ENCODE measurements around the gene CSK.

Gene CSK

GRCh38 chr15:74802862-74803447, 21.1 kb downstream of the CSK start:
- no peak for DNase-seq

DNA sequence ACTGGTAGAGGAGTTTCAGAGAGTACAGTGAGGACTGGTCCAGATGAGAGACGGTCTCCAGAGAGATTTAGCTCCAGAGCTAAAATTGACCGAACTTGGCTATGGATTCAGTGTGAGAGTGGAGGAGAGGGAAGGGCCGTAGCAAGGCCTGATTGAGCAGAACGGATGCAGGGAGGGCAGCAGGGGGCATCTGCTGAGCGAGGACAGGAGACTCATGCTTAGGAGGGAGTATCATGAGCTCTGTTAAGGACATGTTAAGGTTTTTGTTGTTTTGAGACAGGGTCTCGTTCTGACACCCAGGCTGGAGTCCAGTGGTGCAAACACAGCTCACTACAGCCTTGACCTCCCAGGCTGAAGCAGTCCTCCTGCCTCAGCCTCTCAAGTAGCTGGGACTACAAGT, 23.1 kb downstream of the CSK start:
- no peak for DNase-seq

DNA sequence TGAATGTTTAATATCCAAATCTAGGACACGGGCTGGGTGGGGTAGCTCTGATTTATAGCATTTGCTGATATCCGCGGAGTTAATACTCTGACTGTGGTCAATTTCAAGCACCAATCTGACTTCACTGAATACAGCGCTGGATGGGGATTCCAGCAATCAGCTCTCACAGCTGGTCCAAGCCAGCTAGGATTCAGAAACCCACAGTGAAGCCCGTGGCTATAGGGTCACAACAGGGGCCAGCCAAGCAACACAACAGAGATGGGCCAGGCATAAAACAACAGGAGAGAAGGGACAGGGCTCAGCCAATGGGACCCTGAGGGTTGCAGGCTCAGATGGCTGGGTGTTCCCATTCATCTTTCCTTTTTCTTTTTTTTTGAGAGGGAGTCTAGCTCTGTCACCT, 25.4 kb downstream of the CSK start:
- DNase-seq: no peak

GRCh38 chr15:74808078-74808839, 26.4 kb downstream of the CSK start:
- DNase-seq: no peak

- DNase-seq: no peak
These were observed 27.0 kb downstream of the CSK start for GRCh38 chr15:74808840-74809229.

DNA sequence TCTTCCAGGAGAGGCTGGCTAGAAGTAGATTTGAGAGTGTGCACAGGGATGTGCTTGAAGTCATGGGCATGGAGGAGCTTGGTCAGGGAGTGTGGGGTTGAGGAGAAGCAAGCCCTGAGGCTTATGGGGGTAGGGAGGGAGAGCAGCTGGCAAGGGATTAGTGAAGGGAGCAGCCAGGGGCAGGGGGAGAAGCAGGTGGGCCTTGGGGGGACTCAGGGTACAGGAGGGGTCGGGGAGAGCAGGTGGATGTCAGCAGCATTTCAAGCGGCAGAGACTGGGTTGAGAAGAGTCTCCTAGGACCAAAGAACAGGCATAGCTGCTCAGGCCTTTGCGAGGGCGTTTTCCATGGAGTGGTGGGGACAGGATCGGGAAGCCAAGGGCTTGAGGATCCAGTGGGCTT, 27.4 kb downstream of the CSK start:
- DNase-seq: no peak

DNA sequence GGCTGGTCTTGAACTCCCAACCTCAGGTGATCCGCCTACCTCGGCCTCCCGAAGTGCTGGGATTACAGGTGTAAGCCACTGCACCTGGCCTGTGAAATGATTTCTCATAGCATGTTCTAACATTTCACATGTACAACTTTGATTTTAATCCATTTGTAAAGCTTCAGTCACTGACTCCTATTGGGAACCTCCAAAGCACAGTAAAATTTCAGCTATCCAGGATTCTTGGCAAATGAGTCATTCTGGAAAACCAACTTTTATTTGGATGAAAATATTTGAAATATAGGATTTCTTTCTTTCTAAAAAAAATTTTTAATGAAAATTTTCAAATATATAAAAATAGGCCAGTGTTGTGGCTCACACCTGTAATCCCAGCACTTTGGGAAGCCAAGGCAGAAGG, 28.1 kb downstream of the CSK start:
- DNase-seq: no peak

DNA sequence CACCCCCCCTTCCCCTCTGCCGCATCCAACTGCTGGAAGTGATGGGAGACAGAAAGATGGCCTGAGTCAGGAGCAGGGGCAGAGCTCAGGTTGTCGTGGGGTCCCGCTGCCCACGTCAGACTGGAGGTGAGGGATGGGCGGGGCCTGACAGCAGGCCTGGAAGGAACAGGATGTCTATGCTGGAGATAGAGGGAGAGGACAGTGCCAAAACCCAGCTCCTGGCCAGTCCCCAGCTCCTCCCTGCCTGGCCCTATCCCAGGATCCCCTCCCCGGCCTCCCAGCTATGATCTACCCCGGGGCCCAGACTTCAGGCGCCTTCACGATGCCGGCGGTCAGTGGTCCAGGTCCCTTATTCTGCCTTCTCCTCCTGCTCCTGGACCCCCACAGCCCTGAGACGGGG, 30.7 kb downstream of the CSK start, which contains the start of gene LMAN1L:
TSS of gene LMAN1L (plus strand) at position 303 of the 400 bp plus-strand sequence. CDS start at position 323, 20 bp downstream.
- no peak for DNase-seq

- no peak for DNase-seq
These were observed 33.4 kb downstream of the CSK start for GRCh38 chr15:74815121-74815934.

- no peak for DNase-seq
These were observed 34.1 kb downstream of the CSK start for GRCh38 chr15:74815961-74816360.

DNA sequence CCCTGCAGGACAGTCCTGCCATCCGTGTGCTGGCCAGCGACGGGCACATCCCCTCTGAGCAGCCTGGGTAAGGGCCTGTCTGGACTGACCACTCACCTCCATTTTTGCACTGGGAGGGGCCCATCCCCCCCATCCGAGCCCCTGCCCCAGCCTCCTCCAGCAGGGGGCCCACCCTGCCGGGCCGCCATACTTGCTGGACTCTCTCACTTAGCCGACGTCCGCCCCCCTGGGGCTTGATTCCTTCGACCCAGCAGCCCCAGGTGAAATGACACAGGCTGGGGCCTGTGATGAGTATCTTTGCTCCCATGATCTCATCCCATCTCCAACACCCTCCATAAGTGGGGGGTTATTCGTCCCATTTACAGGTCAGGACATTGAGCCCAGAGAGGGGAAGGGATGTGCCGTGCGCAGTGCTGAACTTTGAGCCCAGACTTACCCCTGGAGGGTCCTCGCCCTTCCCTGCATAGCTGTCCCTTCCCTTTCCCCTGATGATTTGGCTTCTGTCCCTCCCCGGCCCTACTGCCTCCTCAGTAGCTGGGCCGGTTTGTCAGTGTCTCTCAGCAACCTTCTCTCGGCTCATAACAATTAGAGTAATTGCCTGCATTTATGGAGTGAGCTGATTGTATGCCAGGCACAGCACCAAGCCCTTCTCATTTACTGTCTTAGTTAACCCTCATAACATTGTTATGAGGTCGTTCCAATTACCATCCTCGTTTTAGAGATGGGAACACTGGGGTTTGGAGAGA, 34.9 kb downstream of the CSK start:
- no peak for DNase-seq

DNA sequence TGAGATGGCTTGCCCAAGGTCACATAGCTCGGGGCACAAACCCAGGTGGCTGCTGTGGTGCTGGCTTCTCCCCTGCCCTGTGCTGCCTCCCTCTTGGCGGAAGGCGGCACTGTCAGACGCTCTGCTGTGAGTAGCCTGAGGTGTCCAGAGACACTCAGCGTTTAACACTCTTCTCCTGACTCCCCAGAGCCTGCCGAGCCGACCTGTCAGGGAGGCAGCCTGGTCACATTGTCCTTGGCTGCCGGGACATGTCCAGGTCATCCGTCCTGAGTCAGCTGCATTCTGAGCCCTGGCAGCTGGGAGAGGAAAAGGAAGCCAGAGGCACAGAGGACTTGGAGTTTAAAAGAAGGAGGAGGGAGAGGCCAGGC, 35.5 kb downstream of the CSK start:
- DNase-seq: no peak

DNA sequence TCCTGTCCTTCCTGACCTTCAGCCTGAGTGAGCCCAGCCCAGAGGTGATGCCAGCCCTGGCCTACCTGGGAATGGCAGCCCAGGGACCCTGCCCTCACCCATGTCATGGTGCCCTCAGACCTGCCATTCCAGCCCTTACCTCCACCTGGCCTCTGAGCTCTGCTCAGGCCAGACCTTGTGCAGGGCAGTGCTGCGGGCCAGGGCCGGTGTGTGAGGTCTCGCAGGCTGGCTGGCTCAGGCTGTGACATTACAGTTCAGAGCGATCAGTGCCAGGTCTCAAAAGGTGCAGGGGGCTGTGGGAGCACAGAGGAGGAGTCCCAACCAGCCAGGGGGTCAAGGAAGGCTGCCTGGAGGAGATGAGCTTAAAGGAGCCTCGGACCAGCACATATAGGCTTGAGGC, 38.2 kb downstream of the CSK start:
- DNase-seq: no peak

DNA sequence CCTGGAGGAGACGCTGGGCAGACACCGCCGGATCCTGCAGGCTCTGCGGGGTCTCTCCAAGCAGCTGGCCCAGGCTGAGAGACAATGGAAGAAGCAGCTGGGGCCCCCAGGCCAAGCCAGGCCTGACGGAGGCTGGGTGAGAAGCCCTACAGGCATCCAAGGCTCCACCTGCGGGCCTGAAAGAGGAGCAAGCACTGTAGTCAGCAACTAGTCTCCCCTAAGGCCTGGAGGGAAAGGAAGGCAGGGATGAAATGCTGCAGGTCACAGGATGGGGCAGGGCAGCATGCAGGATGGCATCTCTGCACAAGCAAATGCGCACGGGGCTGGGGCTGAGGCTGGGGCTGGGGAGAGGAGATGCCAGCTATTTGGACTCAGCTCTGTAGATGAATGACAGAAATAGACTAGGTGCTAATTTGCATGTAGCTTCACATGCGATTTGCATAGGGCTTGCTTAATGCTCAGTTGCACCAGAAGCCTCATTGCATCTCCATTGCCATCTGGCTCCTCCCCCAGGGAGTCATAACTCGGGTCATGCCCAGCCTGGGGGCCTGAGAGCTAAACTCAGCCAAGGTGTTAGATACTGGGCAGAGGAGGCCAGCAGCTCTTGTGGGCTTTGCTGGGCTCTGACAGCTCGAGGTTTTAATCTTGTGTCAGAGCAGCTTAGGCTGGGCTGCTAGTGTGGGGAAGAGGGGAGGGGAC, 39.4 kb downstream of the CSK start:
- no peak for DNase-seq

GRCh38 chr15:74821790-74822158, 39.9 kb downstream of the CSK start:
- DNase-seq: no peak

GRCh38 chr15:74822233-74822632, 40.4 kb downstream of the CSK start:
- DNase-seq: no peak

- DNase-seq: no peak
These were observed 41.4 kb downstream of the CSK start for GRCh38 chr15:74823324-74823723.

GRCh38 chr15:74824976-74825375, 43.1 kb downstream of the CSK start:
- DNase-seq: no peak

- no peak for DNase-seq
These were observed 44.0 kb downstream of the CSK start for GRCh38 chr15:74825866-74826265.

DNA sequence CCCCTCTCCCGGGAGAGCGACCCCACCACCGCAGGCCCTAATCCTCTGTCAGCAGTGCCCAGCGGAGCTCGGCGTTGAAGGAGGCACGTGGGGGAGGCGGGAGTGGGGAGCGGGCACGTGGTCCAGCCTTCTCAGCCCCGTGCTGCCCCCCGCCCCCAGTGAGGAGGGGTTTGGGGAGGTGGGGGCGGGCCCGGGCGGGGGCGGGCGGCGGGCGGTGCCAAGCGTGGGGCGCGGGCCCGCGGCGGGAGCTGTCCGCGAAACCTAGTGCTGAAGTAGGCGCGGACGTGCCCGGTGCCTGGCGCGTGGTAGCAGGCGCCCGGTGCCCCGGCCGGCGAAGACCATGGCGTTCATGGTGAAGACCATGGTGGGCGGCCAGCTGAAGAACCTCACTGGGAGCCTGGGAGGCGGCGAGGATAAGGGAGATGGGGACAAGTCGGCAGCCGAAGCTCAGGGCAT, 44.5 kb downstream of the CSK start, which contains the start of gene CPLX3:
TSS of gene CPLX3 (plus strand) at position 264 of the 456 bp plus-strand sequence. CDS start at position 341, 77 bp downstream.
- DNase-seq: no peak

DNA sequence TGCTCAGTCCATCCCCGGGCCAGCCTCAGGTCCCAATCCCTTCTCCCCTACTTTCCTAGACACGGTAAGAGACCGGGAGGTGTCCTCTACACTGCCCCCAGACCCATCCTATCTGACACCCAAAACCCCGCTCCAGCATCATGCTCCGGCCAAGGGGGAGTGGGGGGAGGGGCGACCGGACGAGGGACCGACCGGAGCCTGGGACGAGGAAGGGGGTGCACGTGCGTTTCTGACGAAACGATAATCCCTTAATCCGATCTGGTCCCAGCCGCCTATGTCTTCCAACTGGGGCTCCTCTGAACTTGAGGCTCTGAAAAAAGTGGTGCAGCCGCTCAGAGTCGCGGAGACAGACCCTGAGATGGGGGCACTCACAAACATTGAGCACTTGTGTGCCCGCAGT, 45.0 kb downstream of the CSK start:
- DNase-seq: no peak

GRCh38 chr15:74827614-74828013, 45.7 kb downstream of the CSK start:
- no peak for DNase-seq
